GM12872 (cell line): ENCODE measurements around the gene RAB40B.

Experiments
- TF ChIP-seq, protein P1 (sequence below): IDR thresholded peaks from 3 replicates; pipeline ENCODE4 v1.5.1; 2011; ENCODE audit warnings: low read depth, mild to moderate bottlenecking, low read length, moderate library complexity; ENCODE audit not compliant: insufficient read depth

RAB40B gene

DNA sequence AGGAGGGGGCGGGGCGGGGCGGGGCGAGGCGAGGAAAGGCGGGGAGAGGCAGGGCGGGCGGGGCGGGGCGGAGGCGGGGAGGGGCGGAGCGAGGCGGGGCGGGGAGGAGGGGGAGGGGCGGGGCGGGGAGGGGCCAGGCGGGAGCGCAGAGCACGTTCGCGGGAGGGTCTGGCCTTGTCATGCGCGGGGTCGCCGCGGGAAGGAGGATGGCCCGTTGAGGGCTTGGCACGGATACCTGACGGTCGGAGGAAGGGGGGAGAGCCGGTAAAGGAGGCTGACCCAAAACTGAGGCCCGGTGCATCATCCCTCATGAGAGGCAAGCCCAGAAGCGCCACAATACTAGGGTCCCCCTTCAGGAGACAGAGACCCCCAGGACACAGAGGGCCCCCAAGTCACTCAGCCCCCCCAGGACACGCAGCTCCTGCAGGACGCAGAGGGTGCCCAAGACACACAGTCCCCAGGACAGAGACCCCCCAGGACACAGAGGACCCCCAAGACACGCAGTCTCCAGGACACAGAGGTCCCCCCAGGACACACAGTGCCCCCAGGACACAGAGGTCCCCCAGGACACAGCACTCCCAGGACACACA is 49.7 kb downstream of the RAB40B start:
- TF ChIP-seq, protein P1, sequence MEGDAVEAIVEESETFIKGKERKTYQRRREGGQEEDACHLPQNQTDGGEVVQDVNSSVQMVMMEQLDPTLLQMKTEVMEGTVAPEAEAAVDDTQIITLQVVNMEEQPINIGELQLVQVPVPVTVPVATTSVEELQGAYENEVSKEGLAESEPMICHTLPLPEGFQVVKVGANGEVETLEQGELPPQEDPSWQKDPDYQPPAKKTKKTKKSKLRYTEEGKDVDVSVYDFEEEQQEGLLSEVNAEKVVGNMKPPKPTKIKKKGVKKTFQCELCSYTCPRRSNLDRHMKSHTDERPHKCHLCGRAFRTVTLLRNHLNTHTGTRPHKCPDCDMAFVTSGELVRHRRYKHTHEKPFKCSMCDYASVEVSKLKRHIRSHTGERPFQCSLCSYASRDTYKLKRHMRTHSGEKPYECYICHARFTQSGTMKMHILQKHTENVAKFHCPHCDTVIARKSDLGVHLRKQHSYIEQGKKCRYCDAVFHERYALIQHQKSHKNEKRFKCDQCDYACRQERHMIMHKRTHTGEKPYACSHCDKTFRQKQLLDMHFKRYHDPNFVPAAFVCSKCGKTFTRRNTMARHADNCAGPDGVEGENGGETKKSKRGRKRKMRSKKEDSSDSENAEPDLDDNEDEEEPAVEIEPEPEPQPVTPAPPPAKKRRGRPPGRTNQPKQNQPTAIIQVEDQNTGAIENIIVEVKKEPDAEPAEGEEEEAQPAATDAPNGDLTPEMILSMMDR, result no peak

DNA sequence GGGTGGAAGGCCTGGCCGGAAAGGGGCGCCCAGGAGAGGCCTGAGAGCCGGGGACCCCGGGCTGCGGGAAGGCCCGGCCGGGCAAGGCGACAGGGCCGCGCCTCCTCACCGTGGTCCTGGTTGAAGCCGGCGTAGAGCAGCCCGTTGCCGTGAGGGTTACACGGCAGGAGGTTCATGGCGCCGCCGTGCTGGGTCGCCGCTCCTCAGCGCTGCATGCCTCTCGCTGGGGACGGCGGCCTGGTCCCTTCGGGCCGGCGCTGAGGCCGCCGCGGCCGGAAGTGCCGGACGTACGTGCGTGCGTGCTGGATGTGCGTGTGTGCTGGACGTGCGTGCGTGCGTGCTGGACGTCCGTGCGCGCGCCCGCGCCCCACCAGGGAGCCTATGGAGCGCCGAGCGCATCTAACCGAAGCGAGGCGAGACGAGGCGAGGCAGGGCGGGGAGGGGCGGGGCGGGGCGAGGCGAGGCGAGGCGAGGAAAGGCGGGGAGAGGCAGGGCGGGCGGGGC is 50.3 kb downstream of the RAB40B start, which contains the start of gene WDR45B:
TSS of gene WDR45B (minus strand) at position 280 of the 504 bp plus-strand sequence. CDS start at position 176, 104 bp downstream.
- TF ChIP-seq, protein P1, result no peak

DNA sequence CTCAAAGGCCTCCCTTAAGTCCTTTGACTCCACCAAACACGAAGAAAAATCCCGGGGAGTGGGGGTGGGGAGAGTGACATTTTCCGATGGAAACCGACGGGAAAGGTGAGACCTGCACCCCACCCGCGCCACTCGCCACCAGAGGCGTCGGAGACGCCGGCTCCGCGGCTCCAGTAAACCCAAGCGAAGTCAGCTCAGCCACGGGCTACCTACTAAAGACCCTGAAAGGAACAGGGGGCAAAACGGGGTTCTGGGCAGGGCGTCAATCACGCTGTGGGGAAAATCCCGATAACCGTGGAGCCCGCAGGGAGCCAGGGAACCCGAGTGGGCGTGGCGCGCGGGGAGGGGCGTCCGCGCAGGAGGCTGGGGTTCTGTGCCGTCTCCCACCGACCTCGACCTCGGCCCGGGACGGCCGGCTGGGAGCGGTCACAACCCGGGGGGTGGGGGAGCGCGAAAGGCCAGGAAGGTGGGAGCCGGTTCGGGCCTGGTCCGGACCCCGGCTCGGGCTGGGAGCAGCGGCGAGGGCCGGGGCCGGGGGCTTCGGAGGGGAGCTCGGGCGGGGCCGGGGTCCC is 50.8 kb downstream of the RAB40B start:
- TF ChIP-seq, protein P1, result peak; percentile 46; the same call in 2 of the 3 replicates

DNA sequence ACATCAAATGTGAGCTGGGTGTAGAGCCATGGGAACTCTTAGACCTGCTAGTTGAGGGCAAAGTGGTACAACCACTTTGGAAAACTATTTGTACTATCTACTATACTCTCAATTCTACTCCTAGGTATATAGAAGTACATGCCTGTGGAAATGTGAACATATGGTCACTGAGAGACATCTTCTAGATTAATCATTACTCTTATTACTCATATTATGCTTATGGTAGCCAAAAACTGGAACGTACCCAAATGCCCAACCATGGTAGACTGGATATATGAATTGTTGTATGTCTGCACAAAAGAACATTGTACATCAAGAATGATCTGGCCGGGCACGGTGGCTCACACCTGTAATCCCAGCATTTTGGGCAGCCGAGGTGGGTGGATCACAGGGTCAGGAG is 53.0 kb downstream of the RAB40B start:
- TF ChIP-seq, protein P1, result no peak

DNA sequence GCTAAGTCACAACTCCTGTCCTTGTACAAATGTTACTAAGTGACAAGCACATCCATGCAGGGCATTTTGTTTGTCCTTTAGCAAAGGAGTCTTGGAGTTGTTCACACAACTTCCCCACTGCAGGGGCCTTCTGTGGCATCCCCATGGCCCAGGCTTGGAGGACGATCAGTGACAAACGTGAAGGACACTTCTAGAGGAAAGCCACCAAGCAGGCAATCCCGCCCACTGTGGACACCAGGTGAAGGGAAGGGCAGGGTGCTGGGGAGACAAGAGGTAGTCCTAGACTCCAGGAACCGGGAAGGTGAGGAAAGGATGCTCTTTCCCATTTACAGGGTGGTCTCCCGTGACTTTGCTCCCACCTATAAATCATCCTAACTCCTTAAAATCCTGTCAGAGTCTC is 54.4 kb downstream of the RAB40B start:
- TF ChIP-seq, protein P1, result no peak

DNA sequence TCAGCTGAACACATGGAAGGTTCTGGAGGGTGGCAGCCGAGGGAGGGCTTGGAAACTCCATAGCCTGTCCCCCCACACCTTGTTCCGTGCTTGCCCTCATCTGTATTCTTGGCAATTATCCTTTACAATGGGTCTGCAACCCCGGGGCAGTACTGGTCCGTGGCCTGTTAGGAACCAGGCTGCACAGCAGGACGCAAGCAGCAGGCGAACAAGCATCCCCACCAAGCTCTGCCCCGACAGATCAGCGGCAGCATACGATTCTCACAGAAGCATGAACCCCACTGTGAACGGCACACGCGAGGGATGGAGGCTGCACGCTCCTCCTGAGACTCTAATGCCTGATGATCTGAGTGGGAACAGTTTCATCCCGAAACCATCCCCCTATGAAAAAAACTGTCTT is 56.5 kb downstream of the RAB40B start:
- TF ChIP-seq, protein P1, result no peak

DNA sequence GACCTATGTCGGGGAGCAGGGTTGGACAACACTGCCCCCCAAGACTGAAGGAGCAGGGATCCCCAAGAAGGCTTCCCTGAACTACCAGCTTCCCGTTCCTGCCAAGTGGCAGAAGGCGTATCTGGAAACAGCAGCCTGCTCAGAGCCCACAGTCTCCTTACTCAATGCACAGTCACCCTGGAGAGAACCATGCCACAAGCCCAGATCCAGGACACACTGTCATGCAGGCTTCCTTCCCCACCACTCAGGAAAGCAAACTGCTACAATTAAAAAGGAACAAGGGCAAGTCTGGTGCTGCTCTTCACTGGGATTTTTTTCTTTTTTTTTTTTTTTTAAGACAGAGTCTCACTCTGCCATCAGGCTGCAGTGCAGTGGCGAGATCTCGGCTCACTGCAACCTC is 58.5 kb downstream of the RAB40B start:
- TF ChIP-seq, protein P1, result no peak
